ENCODE measurements around the gene SASH3.

The SASH3 gene

GRCh38 chrX:129818123-129818522 is 38.4 kb downstream of the SASH3 start:
- no peak for DNase-seq

DNA sequence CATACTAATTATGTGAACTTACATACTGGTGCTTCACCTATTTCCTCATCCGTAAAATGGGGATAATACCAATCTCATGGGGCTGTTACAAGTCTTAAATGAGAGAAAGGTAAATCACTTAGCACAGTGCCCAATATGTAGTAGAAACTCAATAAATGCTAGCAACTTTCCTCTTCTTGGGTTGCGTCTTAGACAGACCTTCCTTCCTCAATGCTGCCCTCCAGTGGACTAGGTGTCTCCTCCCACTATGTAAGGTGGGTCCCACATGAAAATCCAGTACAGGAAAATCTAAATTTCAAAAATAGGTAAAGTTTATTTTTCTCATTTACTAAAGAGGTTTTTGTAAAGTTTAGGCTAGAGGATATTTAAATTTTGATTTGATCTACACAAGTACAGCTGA is 43.4 kb downstream of the SASH3 start:
- DNase-seq = peak in 1 of 2 experiments; percentile 25

GRCh38 chrX:129823522-129823921 is 43.8 kb downstream of the SASH3 start:
- no peak for DNase-seq

DNA sequence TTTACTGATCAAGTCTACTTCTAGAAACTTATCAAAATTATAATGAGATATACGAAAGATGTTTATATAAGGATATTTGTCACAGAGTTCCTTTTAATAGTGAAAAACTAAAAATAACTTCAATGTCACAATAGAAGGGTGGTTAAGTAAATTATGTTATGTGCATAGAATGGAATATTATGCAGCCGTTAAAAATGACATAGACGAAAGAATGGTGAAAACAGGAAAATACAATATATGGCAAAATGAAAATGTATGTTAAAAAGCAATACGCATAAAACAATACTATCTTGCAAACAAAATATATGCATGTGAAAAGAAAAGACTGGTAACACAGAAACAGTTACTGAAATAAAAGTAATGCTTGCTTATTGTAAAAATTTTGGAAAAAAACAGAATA is 44.9 kb downstream of the SASH3 start:
- DNase-seq = no peak

DNA sequence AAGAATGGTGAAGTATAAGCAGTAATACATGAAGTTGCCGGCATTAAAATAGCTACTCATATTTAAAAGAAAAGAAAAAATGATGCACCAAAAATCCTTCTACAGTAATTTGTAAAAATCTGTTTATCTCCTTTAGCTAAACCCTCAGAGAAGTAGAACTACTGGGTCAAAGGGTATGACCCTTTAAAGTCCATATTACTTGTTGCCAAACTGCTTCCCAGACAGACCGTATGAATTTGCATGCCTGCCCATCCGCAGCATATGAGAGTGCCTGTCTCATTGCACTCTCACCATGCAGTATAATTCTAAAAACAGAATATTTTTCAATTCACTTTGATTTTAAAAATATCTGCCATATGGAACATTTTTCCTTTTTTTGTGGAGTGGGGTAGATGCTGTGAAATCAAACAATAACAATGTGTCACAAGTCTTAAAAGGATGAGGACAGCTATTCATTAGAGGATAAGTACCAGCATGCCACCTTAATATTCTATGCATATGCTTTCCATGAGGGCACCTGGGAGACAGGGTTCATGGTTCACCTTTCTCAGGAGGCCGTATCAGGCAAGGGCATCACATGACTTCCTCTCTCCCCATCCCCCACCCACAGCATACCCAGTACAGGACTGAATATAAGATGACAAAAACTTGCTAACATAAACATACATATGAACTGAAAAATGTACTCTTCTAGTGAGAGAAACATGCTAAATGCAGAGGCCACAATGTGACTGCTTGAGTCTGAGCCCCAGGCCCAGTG is 46.2 kb downstream of the SASH3 start:
- DNase-seq = no peak

DNA sequence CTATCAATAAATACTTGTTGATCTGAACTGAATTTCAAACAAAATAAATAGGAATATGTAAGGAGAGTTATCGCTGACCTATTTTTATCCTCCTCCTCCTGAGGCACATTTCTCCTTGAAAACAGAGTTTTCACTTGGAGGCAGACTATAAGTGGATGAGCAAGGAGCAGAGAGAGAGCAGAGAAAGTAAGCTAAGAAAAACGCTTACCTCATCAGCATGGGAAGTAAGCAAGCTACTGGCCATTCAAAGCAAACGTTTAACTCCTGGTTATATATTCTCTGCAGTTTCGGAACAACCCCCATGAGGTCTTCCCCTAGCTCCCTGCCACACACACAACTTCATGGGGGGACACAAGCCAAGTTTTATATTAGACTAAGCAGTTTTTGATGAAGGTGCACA is 50.7 kb downstream of the SASH3 start:
- DNase-seq = no peak

DNA sequence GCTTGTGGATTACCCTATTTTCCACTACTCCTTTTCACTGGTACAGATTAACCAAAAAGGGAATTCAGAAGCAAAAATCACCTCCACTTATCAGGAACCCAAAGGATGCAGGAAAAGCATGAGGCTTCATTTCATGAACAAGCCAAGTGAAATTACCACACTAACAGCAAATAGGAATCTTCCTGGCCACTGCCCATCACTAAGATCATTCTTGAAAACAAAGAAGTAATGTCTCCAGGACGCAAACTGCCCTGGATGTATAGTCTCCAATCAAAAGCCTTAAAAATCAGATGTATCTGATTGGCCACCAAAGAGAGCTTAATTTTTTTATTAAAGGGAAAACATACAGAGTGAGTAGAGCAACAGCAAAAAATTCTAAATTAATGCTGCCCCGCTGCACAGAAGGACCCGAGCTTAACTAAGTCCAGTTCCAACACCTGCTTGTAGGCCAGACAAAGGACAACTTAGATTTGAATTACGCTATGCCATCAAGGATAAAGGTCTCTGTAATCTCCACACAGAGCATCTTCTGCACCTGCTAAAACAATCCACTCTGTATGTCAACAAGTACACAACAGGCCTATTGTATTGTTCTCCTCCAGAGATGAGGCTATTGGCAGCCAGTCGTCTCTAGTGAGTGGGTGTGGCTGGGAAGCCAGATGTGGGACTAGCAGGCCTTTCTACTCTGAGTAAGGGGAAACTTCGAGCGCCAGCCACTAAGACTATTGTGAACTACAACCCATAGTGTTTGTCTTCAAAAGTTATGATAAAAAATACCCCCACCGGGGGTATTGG is 51.5 kb downstream of the SASH3 start:
- no peak for DNase-seq

- DNase-seq = no peak
These were observed 53.6 kb downstream of the SASH3 start for GRCh38 chrX:129833153-129833990.

DNA sequence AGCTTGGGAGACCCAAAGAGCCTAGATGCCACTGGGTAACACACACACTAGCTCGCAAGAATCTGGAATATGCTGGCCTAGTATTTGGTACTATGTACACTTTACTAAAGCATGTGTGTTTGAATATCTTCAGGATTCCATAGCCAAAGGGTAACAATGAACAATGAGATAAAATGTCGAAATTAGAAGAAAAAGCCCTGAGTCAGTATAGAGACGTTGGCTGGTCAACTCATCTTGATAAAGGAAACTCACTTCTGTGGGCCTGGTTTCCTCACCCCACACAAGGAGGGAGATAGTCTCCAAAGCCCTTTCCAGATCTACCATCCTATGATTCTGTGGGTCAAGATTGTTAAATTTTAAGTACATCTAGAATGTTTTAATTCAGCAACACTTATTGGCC is 57.1 kb downstream of the SASH3 start:
- DNase-seq = no peak

- no peak for DNase-seq
These were observed 60.6 kb downstream of the SASH3 start for GRCh38 chrX:129840344-129840743.

GRCh38 chrX:129842510-129843208 is 62.9 kb downstream of the SASH3 start:
- DNase-seq = no peak

GRCh38 chrX:129843209-129843458 is 63.4 kb downstream of the SASH3 start:
- no peak for DNase-seq

DNA sequence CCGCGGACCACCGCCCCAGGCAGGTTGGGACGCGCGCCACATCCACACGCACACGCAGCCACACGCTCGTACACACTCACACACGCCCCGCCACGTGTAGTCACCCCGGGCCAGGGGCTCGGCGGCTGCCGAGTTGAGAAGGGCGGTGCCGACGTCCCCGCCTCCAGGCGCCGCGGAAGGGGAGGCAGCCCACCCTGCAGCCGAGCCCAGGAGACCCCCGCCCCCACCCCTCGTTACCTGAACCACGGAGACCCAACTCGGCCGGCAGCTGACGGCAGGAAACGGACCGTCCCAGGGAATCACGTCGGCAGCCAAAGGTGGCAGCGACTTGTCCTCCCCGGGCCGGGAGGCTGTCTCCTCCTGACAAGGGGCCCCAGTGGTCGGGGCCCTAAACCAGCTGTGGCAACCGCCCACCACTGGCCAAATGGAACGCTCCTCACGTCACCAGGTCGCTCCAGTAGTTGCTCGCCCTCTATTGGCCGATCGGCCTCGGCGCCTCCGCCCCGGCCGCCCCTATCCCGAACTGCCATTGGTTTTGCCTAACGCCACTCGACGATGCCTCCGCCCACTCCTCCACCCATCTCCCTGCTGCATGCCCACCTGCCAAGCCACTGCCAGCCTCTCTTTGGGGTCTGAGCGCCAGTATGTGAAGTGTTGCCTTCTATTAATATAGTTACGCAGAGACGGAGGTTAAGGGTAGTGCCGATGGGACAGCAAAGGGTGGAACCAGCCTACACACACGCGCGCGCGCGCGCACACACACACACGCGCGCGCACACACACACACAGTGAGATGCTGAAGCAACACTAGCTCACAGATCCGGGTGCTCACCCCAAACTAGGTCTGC is 63.9 kb downstream of the SASH3 start, which contains the start of gene ZDHHC9:
ZDHHC9 (minus strand) TSS at position 428 of the 848 bp plus-strand sequence. CDS start 1,941 bp downstream, outside the sequence.
- peak; percentile 31 to 86 for DNase-seq
